Measurements from ENCODE around the gene CCNF. TPM values are rescaled to one million over a fixed set of nuclear protein-coding genes. Genes with fewer than 3 reads are reported as not detected.

CCNF gene
- total RNA-seq, 4 donors from 2014 or later: 1.3 to 2.9 (median 2.5) TPM

DNA sequence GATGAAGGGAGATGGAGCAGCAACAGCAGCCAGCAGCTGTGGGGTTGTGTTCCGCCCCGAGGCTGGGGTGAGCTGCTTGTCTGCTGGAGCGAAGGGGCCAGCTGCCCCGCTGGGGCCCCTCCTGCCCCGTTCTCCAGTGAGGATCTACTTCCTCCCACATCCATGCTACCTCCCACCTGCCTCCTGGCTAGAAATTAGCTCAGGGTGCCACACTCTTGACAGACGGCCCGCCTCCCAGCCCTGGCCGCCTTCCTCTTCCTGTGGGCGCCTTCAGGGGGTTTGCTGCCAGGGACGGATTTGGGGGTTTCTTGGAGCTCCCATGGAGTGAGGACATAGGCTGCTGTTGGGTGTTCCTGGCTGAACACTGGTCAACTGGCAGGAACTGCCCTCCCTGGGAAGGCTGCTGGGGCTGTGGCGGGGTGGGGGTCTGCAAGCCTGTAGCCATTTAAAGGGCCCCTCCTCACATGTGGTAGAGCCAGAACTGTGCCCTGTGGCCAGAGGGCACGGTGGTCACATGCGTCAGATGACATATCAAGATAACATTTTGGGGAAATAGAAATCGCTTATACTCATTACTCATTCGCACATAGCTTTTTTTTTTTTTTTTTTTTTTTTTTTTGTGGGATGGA, 58.8 kb downstream of the CCNF start:
- no peak for ATAC-seq (ENCODE audit: low FRiP score)
- no peak for DNase-seq (ENCODE audit: low spot score)
- no peak for TF ChIP-seq CTCF (IDR thresholded peaks at IDR 0.05)

DNA sequence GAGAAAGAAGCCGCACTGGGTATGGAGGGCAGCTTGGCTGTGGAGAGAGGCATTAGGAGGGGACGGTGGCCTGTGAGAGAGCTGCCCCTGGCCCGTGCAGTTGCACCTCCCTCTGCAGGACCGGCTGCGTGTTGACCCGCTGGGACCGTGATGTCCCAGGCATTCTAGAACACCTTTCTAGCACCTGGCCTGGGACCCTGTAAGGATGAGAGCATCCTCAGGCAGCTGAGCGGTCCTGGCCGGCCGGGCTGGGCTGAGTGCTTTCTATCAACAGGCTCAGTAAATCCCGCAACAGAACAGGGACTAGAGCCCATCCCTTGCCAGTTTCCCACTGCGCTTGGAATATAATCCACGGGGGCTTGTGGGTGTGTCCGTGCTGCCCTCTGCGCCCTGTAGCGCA, 60.3 kb downstream of the CCNF start:
- DNase-seq (ENCODE audit: low spot score) (no peak), ATAC-seq (ENCODE audit: low FRiP score) (no peak)
- TF ChIP-seq CTCF (IDR thresholded peaks at IDR 0.05): no peak

DNA sequence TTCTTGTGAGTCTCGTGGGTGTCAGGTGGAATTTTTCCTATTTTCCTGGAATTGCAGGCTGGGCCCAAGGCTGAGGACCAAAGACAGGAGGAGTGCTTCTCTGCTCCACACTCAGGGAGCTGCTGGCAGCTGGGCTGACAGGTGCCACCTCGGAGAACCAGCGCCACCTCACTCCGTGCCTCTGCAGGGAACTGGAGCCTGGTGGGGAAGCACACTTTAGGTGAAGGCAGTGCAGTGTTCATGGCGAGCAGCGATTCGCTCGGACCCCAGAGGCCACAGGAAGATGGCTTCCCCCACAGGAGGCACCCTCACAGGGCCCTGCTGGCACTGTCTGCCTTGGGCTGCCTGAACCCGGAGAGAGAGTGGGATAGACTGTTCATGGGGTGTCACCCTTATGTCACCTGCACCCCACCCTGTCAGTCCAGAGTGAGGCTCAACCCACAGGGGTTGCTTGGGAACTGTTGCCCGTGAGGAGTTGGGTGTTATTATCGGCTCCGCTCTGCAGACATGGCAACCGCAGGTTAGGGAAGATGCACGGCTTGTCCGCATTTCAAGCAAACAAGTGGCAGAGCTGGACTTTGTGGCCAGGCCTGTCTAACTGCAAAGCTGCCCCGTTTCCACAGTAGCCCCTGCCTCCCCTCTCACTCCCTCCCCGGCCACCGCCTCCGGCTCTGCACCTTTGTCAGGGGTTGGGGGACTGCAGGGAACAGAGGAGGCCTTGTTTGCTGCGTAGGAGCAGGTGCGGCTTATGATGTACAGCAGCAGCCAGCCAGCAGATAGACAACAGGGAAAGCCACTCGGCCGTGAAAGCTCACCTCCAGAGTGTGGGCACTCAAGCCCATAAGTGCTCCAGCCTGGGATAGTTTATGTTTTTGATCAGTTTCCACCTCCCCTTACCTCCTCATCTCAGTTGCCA, 61.2 kb downstream of the CCNF start:
- no peak for TF ChIP-seq CTCF (IDR thresholded peaks at IDR 0.05)
- ATAC-seq (ENCODE audit: low FRiP score): no peak
- no peak for DNase-seq (ENCODE audit: low spot score)

GRCh38 chr16:2492292-2492691, 63.0 kb downstream of the CCNF start:
- TF ChIP-seq CTCF (IDR thresholded peaks at IDR 0.05): no peak
- DNase-seq (ENCODE audit: low spot score) (no peak), ATAC-seq (ENCODE audit: low FRiP score) (no peak)

DNA sequence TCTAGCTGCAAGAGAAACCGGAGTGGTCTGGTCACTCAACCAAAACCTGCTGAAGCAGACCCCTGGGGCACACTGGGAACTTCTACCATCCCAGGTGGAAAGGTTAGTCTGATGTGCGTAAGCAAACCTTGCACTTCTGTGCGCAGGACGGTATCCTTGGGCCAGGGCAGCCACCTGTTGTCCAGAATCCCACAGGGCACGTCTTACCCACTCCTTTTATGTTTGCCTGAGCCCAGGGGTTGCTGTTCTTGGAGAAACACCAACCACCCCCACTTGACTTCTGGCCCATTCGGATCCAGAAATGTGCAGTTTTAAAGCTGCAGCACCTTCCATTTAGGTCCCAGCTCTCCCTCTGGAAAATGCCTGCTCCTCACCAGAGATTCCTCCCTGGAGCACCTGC, 64.4 kb downstream of the CCNF start:
- no peak for TF ChIP-seq CTCF (IDR thresholded peaks at IDR 0.05)
- DNase-seq (ENCODE audit: low spot score) (no peak), ATAC-seq (ENCODE audit: low FRiP score) (no peak)

DNA sequence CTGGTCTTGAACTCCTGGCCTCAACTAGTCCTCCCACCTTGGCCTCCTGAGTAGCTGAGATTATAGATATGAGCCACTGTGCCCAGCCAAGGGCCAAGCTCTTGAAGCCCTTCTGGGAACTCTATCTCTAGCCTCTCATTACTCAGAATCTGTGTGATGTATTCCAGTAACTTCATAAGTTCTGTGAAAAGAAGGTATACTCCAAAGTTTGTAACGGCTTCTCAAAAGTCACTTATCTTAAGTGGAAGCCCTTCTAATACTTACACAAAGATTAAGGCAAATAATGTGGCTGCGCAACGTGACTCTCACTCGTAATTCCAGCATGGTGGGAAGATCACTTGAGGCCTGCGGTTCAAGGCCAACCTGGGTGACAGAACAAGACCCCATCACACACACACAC, 65.4 kb downstream of the CCNF start:
- TF ChIP-seq CTCF (IDR thresholded peaks at IDR 0.05): no peak
- ATAC-seq (ENCODE audit: low FRiP score): no peak
- DNase-seq (ENCODE audit: low spot score): no peak

DNA sequence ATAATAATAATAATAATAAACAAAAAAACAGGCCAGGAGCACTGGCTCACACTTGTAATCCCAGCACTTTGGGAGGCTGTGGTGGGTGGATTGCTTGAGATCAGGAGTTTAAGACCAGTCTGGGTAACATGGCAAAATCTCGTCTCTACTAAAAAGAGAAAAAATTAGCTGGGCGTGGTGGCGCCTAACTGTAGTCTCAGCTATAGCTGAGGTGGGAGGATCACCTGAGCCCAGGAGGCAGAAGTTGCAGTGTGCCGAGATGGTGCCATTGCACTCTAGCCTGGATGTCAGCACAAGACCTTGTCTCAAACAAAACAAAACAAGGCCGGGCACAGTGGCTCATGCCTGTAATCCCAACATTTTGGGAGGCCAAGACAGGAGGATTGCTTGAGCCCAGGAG, 65.8 kb downstream of the CCNF start:
- DNase-seq (ENCODE audit: low spot score) (no peak), ATAC-seq (ENCODE audit: low FRiP score) (no peak)
- TF ChIP-seq CTCF (IDR thresholded peaks at IDR 0.05): no peak
